Natural killer cell (primary cell): ENCODE results near the gene ACTG1. TPM values are rescaled to one million over a fixed set of nuclear protein-coding genes. Genes with fewer than 3 reads are reported as not detected.

Experiments
- ATAC-seq, 3 donors: fragments of 150-1000 bp in 2 of 3; fragments of 200-7000 bp in 1 of 3; cut with Tn5 transposase; 1 replicate in 1 of 3; 2 replicates in 2 of 3; pipeline ENCODE4 v1.10.0; 2021; ENCODE audit warnings: mild to moderate bottlenecking in 2 of 3, moderate library complexity in 2 of 3
- DNase-seq, 2 donors: peaks; one replicate each; pipeline versions ENCODE4 v3.0.0 to v3.0.0-alpha.2; 2013 to 2021; ENCODE audit warnings: mixed read lengths in 1 of 2
- H3K27ac ChIP-seq: one replicate; pipeline ENCODE4 v1.5.1; 2013; ENCODE audit warnings: mild to moderate bottlenecking, low read length
- H3K27me3 ChIP-seq: one replicate; pipeline ENCODE4 v1.6.1; 2013; ENCODE audit warnings: low read length; ENCODE audit not compliant: control insufficient read depth, insufficient read depth
- H3K36me3 ChIP-seq: one replicate; pipeline ENCODE4 v1.6.1; 2013; ENCODE audit warnings: low read length; ENCODE audit not compliant: control insufficient read depth, insufficient read depth
- H3K4me1 ChIP-seq: one replicate; pipeline ENCODE4 v1.6.1; 2013; ENCODE audit warnings: low read length; ENCODE audit not compliant: control insufficient read depth, insufficient read depth
- H3K4me3 ChIP-seq: one replicate; pipeline ENCODE4 v1.5.1; 2013; ENCODE audit warnings: low read length
- H3K9me3 ChIP-seq: one replicate; pipeline ENCODE4 v1.6.1; 2013; ENCODE audit warnings: low read length; ENCODE audit not compliant: control insufficient read depth, insufficient read depth
- H3K27ac Mint-ChIP-seq, 2 donors: one replicate each; pipeline ENCODE4 v1.8.0; 2022; ENCODE audit warnings: mild to moderate bottlenecking in 2 of 2, mixed read lengths in 2 of 2, moderate library complexity in 1 of 2
- H3K27me3 Mint-ChIP-seq, 2 donors: one replicate each; pipeline ENCODE4 v1.8.0; 2022; ENCODE audit warnings: low read depth in 2 of 2, mixed read lengths in 2 of 2
- H3K36me3 Mint-ChIP-seq: one replicate; pipeline ENCODE4 v1.8.0; 2022; ENCODE audit warnings: mixed read lengths
- H3K4me1 Mint-ChIP-seq, 2 donors: one replicate each; pipeline ENCODE4 v1.8.0; 2022; ENCODE audit warnings: mixed read lengths in 2 of 2
- H3K4me3 Mint-ChIP-seq: one replicate; pipeline ENCODE4 v1.8.0; 2022; ENCODE audit warnings: mild to moderate bottlenecking, moderate library complexity, mixed read lengths
- H3K9me3 Mint-ChIP-seq, 2 donors: one replicate each; pipeline ENCODE4 v1.8.0; 2022; ENCODE audit warnings: mixed read lengths in 2 of 2
- CTCF ChIP-seq: fragments of 200-600 bp; IDR thresholded peaks from one replicate; pipeline ENCODE4 v1.8.0; 2022; ENCODE audit warnings: antibody characterized with exemption
- WGBS: methylation state at CpG from one replicate; pipeline ENCODE4 v1.1.7; 2013; ENCODE audit warnings: missing lambda C conversion rate; ENCODE audit not compliant: insufficient coverage; 5-methylcytosine and 5-hydroxymethylcytosine counted together
- intact Hi-C: fragments of 100-400 bp; cut with micrococcal nuclease; formaldehyde crosslinking; loops from one replicate; pipeline ENCODE4 v1.14.2; 2022
- total RNA-seq, 4 donors: library from RNA; stranded (reverse); fragments of 120-200 nt in 1 of 4; gene quantifications; one replicate each; pipeline versions ENCODE4 v1.2.3 to v1.2.4, GENCODE V29; 2013 to 2022

The ACTG1 gene
- total RNA-seq, 3 donors from 2014 or later (not counting 1 experiment from before 2014, with no cell fraction given), result 1,401 to 1,901 (median 1,735) TPM

- Histone ChIP-seq H3K9me3 (no peaks in the 10 kb centered on the region), H3K4me1 (peaks cover 37% of the 10 kb centered on the region), H3K27me3 (peaks cover 10% of the 10 kb centered on the region), H3K36me3 (no peaks in the 10 kb centered on the region), H3K4me3 (peak overlapping the region; percentile 46), H3K27ac (peak overlapping the region; percentile 74)
- Mint-ChIP-seq H3K27me3 (peaks cover 4 to 14% of the 10 kb centered on the region in 2 donors), H3K9me3 (no peaks in the 10 kb centered on the region), H3K27ac (no peak overlapping the region), H3K4me1 (peaks cover 2 to 16% of the 10 kb centered on the region in 2 donors), H3K4me3 (peak overlapping the region; percentile 45), H3K36me3 (no peaks in the 10 kb centered on the region)
- DNase-seq (peak; percentile 68 to 90), ATAC-seq (peak; percentile 69 to 80 (median 76))
- no peak for TF ChIP-seq CTCF
- intact Hi-C loops, result no loop called here
- WGBS, result 9% methylated on average over 87 of the region's 87 CpGs
These were observed 24.9 kb downstream of the ACTG1 start for GRCh38 chr17:81487487-81488275.

- Mint-ChIP-seq H3K4me1 (peaks cover 8 to 20% of the 10 kb centered on the region in 2 donors), H3K27ac (no peak overlapping the region), H3K4me3 (peak overlapping the region; percentile 45), H3K9me3 (no peaks in the 10 kb centered on the region), H3K36me3 (no peaks in the 10 kb centered on the region), H3K27me3 (peaks cover 8 to 15% of the 10 kb centered on the region in 2 donors)
- no peak for ATAC-seq
- 93% methylated on average over 9 of the region's 10 CpGs for WGBS
- peaks cover 41% of the 10 kb centered on the region for H3K4me1 ChIP-seq
- no peaks in the 10 kb centered on the region for H3K9me3 ChIP-seq
- DNase-seq, result no peak
- H3K27me3 ChIP-seq, result peaks cover 13% of the 10 kb centered on the region
- H3K4me3 ChIP-seq, result no peak overlapping the region
- TF ChIP-seq CTCF, result no peak
- intact Hi-C loops, result no loop called here
- no peaks in the 10 kb centered on the region for H3K36me3 ChIP-seq
- H3K27ac ChIP-seq, result no peak overlapping the region
These were observed 25.5 kb downstream of the ACTG1 start for GRCh38 chr17:81487089-81487486.

- H3K27ac ChIP-seq, result no peak overlapping the region
- Mint-ChIP-seq H3K27me3 (peaks cover 8 to 17% of the 10 kb centered on the region in 2 donors), H3K36me3 (no peaks in the 10 kb centered on the region), H3K9me3 (no peaks in the 10 kb centered on the region), H3K4me1 (peaks cover 12 to 24% of the 10 kb centered on the region in 2 donors), H3K4me3 (peak overlapping the region; percentile 67), H3K27ac (no peak overlapping the region)
- peaks cover 17% of the 10 kb centered on the region for H3K27me3 ChIP-seq
- TF ChIP-seq CTCF, result no peak
- intact Hi-C loops, result no loop called here
- H3K4me3 ChIP-seq, result no peak overlapping the region
- H3K4me1 ChIP-seq, result peaks cover 47% of the 10 kb centered on the region
- ATAC-seq (no peak), DNase-seq (no peak)
- no peaks in the 10 kb centered on the region for H3K9me3 ChIP-seq
- no peaks in the 10 kb centered on the region for H3K36me3 ChIP-seq
- 50% methylated on average over 17 of the region's 17 CpGs for WGBS
These were observed 26.3 kb downstream of the ACTG1 start for GRCh38 chr17:81486199-81486810.
